ENCODE results near the gene FOXS1.

DNA sequence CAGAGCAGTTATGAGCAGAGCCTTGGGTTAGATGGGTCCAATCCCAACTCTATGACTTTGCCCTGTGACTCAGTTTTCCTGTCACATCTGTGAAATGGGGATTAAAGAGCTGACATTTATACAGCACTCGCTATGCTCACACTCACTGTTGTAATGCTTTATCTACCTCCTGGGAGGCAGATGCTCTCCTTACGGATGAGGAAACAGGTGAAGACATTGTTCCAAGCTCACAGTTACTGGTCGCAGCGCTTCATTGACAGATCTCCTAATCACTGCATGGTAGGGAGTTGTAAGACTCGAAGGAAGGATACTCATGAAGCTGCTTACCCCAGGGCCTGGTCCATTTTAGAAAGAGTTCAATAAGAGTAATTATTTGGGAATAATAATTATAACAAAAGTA is 29.2 kb downstream of the FOXS1 start:
- TF ChIP-seq CTCF (conservative IDR thresholded peaks at IDR 0.05; ENCODE audit: low read length), result no peak
- no peak for TF ChIP-seq EZH2phosphoT487 (IDR thresholded peaks at IDR 0.05; ENCODE audit: borderline replicate concordance, low read depth, low read length)
